Endothelial cell of umbilical vein (primary cell): ENCODE measurements around the gene MGAT5B. TPM values are rescaled to one million over a fixed set of nuclear protein-coding genes. Genes with fewer than 3 reads are reported as not detected.

Experiments
- BruUV-seq: library from RNA; stranded (reverse); fragments of 400-500 nt; replicated peaks from 2 replicates; lab custom pipeline; 2021; lab: Mats Ljungman, UMichigan
- CTCF ChIA-PET: fragments of 300-600, 350-600 bp; sonication (Branson Sonifier 250); formaldehyde crosslinking; loops from one replicate; lab custom pipeline; 2021; ENCODE audit warnings: antibody characterized with exemption, inconsistent platforms; lab: Charles Lee
- POLR2A ChIA-PET: fragments of 300-600, 350-600 bp; sonication (Branson Sonifier 250); formaldehyde crosslinking; loops from one replicate; lab custom pipeline; 2021; ENCODE audit warnings: antibody characterized with exemption, inconsistent platforms; lab: Charles Lee
- DNase-seq: peaks from one replicate; pipeline ENCODE4 v3.0.0-alpha.2; 2011; ENCODE audit warnings: low read depth, low spot score
- FAIRE-seq: peaks from 2 replicates; lab custom pipeline; 2011; peaks lifted over from hg19 to GRCh38; lab: Jason Lieb, UNC
- H2AFZ ChIP-seq: 2 replicates; pipeline ENCODE4 v1.6.0; 2012; ENCODE audit warnings: low read depth, low read length, control low read depth, inconsistent platforms
- H3K27ac ChIP-seq: 2 replicates; pipeline ENCODE4 v1.5.1; 2011; ENCODE audit warnings: low read depth, mild to moderate bottlenecking, control low read depth, low read length, moderate library complexity; ENCODE audit not compliant: insufficient read depth
- H3K27me3 ChIP-seq, 2 experiments: 2 replicates each; pipeline versions ENCODE4 v1.6.0 to v1.6.1; 2011; ENCODE audit warnings: low read length in 2 of 2, mixed read lengths in 1 of 2; ENCODE audit not compliant: control insufficient read depth in 2 of 2, insufficient read depth in 2 of 2
- H3K36me3 ChIP-seq, 2 experiments: 2 replicates in 1 of 2; 3 replicates in 1 of 2; pipeline ENCODE4 v1.5.1; 2011; ENCODE audit warnings: low read length in 2 of 2, mild to moderate bottlenecking in 1 of 2, moderate library complexity in 1 of 2; ENCODE audit not compliant: control insufficient read depth in 2 of 2, insufficient read depth in 2 of 2; ENCODE audit errors: extremely low read depth in 1 of 2
- H3K4me1 ChIP-seq: 3 replicates; pipeline ENCODE4 v1.5.1; 2011; ENCODE audit warnings: mild to moderate bottlenecking, low read length; ENCODE audit not compliant: control insufficient read depth, insufficient read depth; ENCODE audit errors: extremely low read depth
- H3K4me2 ChIP-seq: 2 replicates; pipeline ENCODE4 v1.6.1; 2011; ENCODE audit warnings: low read length, control low read depth, mixed read lengths; ENCODE audit not compliant: insufficient read depth
- H3K4me3 ChIP-seq, 3 experiments: fragments of 200-600 bp in 1 of 3; sonication (generic), shearing (Covaris generic) in 1 of 3; replicated peaks in 1 of 3; 2 replicates each; pipeline ENCODE4 v1.5.1; 2011 to 2016; ENCODE audit warnings: control low read depth in 3 of 3, low read length in 3 of 3, mild to moderate bottlenecking in 2 of 3, inconsistent platforms in 1 of 3, low read depth in 1 of 3, moderate library complexity in 1 of 3; ENCODE audit not compliant: insufficient read depth in 1 of 3
- H3K79me2 ChIP-seq: 2 replicates; pipeline ENCODE4 v1.6.0; 2012; ENCODE audit warnings: low read length, inconsistent platforms; ENCODE audit not compliant: control insufficient read depth, insufficient read depth
- H3K9ac ChIP-seq: replicated peaks from 2 replicates; pipeline ENCODE3; 2011; ENCODE audit warnings: low read length, control low read depth; ENCODE audit not compliant: insufficient read depth; ENCODE audit errors: extremely low read depth
- H3K9me1 ChIP-seq: replicated peaks from 3 replicates; pipeline ENCODE4 v1.6.0; 2011; ENCODE audit warnings: mild to moderate bottlenecking, low read length; ENCODE audit not compliant: control insufficient read depth, insufficient read depth; ENCODE audit errors: extremely low read depth
- H3K9me3 ChIP-seq: replicated peaks from 2 replicates; pipeline ENCODE4 v1.5.1; 2012; ENCODE audit warnings: low read length, inconsistent platforms; ENCODE audit not compliant: control insufficient read depth, insufficient read depth
- H4K20me1 ChIP-seq: replicated peaks from 2 replicates; pipeline ENCODE3; 2011; ENCODE audit warnings: mild to moderate bottlenecking, low read length; ENCODE audit not compliant: control insufficient read depth, insufficient read depth; ENCODE audit errors: extremely low read depth
- EZH2 ChIP-seq: IDR thresholded peaks from 2 replicates; pipeline ENCODE4 v1.6.1; 2012; ENCODE audit warnings: borderline replicate concordance, low read depth, mild to moderate bottlenecking, moderate library complexity, low read length, inconsistent platforms; ENCODE audit not compliant: severe bottlenecking
- FOS ChIP-seq: IDR thresholded peaks from 2 replicates; pipeline ENCODE4 v1.6.1; 2011; ENCODE audit warnings: mild to moderate bottlenecking, low read length, moderate library complexity, borderline replicate concordance; ENCODE audit not compliant: insufficient read depth
- GATA2 ChIP-seq: IDR thresholded peaks from 2 replicates; pipeline ENCODE4 v1.7.0; 2011; ENCODE audit warnings: low read depth, mild to moderate bottlenecking, moderate library complexity, mixed read lengths, low read length; ENCODE audit not compliant: insufficient read length, insufficient read depth
- JUN ChIP-seq: IDR thresholded peaks from 2 replicates; pipeline ENCODE4 v1.6.1; 2011; ENCODE audit warnings: borderline replicate concordance, low read depth; ENCODE audit not compliant: insufficient read length, insufficient read depth
- MYC ChIP-seq: IDR thresholded peaks from one replicate; pipeline ENCODE4 v1.6.1; 2011; ENCODE audit warnings: mild to moderate bottlenecking, low read depth, low read length
- POLR2A ChIP-seq: IDR thresholded peaks from 2 replicates; pipeline ENCODE4 v1.6.1; 2012; ENCODE audit warnings: low read depth, mild to moderate bottlenecking, control low read depth, low read length
- POLR2AphosphoS5 ChIP-seq: IDR thresholded peaks from 2 replicates; pipeline ENCODE4 v1.6.1; 2012; ENCODE audit warnings: low read depth, mild to moderate bottlenecking, control low read depth, low read length, moderate library complexity; ENCODE audit not compliant: insufficient read depth
- dilution Hi-C: fragments of 300-500 bp; cut with MboI; formaldehyde crosslinking; loops from one replicate; pipeline ENCODE4 v1.15.0; 2019; ENCODE audit warnings: low sequenced_read_pairs; ENCODE audit not compliant: extremely low pct_ligation_motif_present
- intact Hi-C: fragments of 100-400 bp; cut with micrococcal nuclease; formaldehyde crosslinking; loops from one replicate; pipeline ENCODE4 v1.10.0; 2022
- polyA plus RNA-seq, 4 experiments: library from polyadenylated mRNA; depleted of rRNA in 3 of 4; stranded (reverse) in 3 of 4; unstranded in 1 of 4; fragments of >200 nt; gene quantifications; 2 replicates each; pipeline versions ENCODE4 v1.2.1 to v1.2.3, GENCODE V29; 2011 to 2012; ENCODE audit warnings: missing spikeins in 1 of 4
- total RNA-seq: library from RNA; stranded (reverse); gene quantifications from 2 replicates; pipeline ENCODE4 v1.2.3, GENCODE V29; 2021
- TF ChIP-seq, protein P1 (sequence below), 2 donors: IDR thresholded peaks; 1 replicate in 1 of 2; 2 replicates in 1 of 2; pipeline ENCODE4 v1.5.1; 2011; ENCODE audit warnings: low read length in 2 of 2, mild to moderate bottlenecking in 2 of 2, moderate library complexity in 2 of 2, control low read depth in 1 of 2, inconsistent platforms in 1 of 2, low read depth in 1 of 2; ENCODE audit not compliant: insufficient read depth in 1 of 2; ENCODE audit errors: extremely low read depth in 1 of 2

The MGAT5B gene
- total and polyA plus RNA-seq, 2 donors (not counting 3 experiments of a cell fraction or from before 2014, with no cell fraction given) = 1.7 to 2.1 TPM

- Histone ChIP-seq H3K9me1 (no peaks in the 10 kb centered on the region), H3K27ac (no peak overlapping the region), H3K9ac (no peak overlapping the region), H3K27me3 (no peaks in the 10 kb centered on the region), H3K9me3 (no peaks in the 10 kb centered on the region), H3K4me3 (no peak overlapping the region), H3K36me3 (no peaks in the 10 kb centered on the region), H2AFZ (no peak overlapping the region), H3K4me1 (no peaks in the 10 kb centered on the region), H3K79me2 (no peaks in the 10 kb centered on the region), H4K20me1 (no peaks in the 10 kb centered on the region), H3K4me2 (no peak overlapping the region)
- no peak for TF ChIP-seq FOS
- dilution Hi-C loops = no loop called here
- CTCF ChIA-PET = interaction anchor here (3.7 kb wide), 1 partner anchor 18 kb away, joined by 15 read pairs; the partner anchor contains the start of gene MGAT5B
- BruUV-seq = no TSS peak
- POLR2A ChIA-PET = no interaction called here
- FAIRE-seq (no peak), DNase-seq (no peak)
- intact Hi-C loops = no loop called here
Measured at GRCh38 chr17:76885894-76886290, 17.7 kb downstream of the MGAT5B start.

GRCh38 chr17:76886395-76886794, 18.2 kb downstream of the MGAT5B start:
- Histone ChIP-seq H4K20me1 (no peaks in the 10 kb centered on the region), H3K4me1 (no peaks in the 10 kb centered on the region), H3K9ac (no peak overlapping the region), H3K79me2 (no peaks in the 10 kb centered on the region), H3K9me3 (no peaks in the 10 kb centered on the region), H3K27ac (no peak overlapping the region), H2AFZ (no peak overlapping the region), H3K36me3 (no peaks in the 10 kb centered on the region), H3K9me1 (no peaks in the 10 kb centered on the region), H3K4me3 (no peak overlapping the region), H3K27me3 (no peaks in the 10 kb centered on the region), H3K4me2 (no peak overlapping the region)
- no peak for DNase-seq
- dilution Hi-C loops (no loop called here), intact Hi-C loops (no loop called here)
- FAIRE-seq = no peak
- ChIA-PET CTCF (interaction anchor here (3.3 kb wide), 1 partner anchor 18 kb away, joined by 25 read pairs; the partner anchor contains the start of gene MGAT5B), POLR2A (interaction anchor here (0.5 kb wide), 1 partner anchor 154 kb away, joined by 8 read pairs; no protein-coding TSS in a partner anchor)
- no peak for TF ChIP-seq MYC
- no peak for TF ChIP-seq GATA2
- TF ChIP-seq EZH2 = no peak
- no peak for TF ChIP-seq JUN
- TF ChIP-seq, protein P1, sequence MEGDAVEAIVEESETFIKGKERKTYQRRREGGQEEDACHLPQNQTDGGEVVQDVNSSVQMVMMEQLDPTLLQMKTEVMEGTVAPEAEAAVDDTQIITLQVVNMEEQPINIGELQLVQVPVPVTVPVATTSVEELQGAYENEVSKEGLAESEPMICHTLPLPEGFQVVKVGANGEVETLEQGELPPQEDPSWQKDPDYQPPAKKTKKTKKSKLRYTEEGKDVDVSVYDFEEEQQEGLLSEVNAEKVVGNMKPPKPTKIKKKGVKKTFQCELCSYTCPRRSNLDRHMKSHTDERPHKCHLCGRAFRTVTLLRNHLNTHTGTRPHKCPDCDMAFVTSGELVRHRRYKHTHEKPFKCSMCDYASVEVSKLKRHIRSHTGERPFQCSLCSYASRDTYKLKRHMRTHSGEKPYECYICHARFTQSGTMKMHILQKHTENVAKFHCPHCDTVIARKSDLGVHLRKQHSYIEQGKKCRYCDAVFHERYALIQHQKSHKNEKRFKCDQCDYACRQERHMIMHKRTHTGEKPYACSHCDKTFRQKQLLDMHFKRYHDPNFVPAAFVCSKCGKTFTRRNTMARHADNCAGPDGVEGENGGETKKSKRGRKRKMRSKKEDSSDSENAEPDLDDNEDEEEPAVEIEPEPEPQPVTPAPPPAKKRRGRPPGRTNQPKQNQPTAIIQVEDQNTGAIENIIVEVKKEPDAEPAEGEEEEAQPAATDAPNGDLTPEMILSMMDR (IDR thresholded peaks at IDR 0.05; ENCODE audit: extremely low read depth in 1 of 2, insufficient read depth in 1 of 2, low read depth in 1 of 2, low read length in 2 of 2) = no peak
- no peak for TF ChIP-seq POLR2A
- no peak for TF ChIP-seq FOS
- no peak for TF ChIP-seq POLR2AphosphoS5
- BruUV-seq = no TSS peak
